ENCODE measurements around the gene MXD4.
A peak's percentile ranks its signal among the peaks of the same experiment; 100 is the strongest.
"Not testable (repeated sequence)": the region's sequence is repeated elsewhere in the genome, so short reads cannot be mapped to it uniquely, and the experiment has no call there.

The MXD4 gene

DNA sequence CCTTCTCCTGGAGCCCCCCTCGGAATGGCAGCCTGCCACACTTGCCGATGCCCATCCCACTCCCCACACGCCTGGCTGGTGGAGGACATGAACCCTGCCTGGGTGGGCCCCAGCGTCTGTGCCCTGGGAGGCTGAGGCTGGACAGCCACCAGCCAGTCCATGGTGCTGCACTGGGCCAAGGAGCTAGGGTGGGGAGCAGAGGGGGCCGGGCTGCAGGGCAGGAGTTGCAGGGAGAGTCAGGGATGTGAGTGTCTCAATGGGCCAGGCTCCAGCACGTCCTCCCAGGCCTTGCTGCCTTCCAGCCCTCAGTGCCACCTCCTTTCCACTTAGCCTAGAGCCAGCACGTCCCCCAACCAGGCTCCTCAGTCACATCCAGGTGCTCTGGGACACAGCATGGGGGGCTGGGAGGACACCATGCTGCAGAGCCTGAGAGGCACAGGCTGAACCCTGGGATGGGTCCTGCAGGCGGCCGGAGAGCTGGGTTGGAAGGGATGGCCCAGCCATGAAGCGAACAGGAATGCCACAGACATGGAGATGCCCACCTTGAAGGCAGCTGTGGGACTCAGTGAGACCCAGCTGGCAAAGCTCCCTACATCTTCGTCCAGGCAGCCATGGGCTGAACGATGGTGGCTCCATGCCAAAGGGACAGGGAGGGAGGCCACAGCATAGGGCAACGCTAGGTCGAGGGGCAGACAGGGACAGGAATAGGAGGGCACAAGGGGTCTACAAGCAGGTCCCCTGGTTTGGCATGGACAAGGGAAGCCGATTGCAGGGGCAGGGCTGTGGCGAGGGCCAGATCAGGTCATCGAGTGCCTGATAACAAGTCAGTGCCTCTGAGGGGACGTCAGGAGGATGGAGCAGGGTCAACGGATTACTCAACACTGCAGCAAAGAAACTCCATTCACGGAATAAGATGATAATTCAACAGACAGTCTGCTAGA lies 30.1 kb upstream of the MXD4 start:
- DNase-seq = no peak

DNA sequence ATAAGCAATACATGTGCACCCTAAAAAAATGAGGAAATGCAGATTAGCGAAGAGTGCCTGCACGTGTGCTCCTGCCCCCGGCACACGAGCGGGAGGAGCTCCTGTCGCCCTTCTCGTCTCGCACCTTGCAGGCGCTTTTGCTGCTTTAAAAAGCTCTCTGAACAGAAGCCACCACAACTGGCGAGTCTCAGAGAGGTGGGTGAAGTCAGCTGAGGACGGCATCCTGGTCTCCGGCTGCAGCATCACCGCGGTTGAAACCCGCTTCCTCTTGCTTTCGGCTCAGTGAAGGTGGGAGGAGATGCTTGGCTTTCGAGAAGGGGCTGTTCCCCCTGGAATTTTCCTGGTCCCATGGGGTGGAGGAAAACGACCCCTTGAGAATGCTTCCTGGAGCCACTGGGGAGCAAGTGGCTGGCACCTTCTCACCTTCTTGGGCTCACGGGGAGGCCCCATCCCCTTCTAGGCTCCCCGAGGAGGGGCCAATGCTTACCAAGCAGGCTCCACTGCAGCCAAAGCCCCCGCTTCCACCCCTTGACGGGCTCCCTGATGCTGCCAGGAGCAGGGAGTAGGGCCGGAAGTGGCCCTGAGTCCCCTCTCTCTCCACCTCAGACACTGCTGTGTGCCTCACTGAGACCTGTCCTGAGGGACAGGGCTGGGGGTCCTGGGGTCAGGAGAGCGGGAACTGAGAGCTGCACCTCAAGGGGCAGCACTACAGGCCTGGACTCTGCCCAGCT lies 29.2 kb upstream of the MXD4 start:
- peak; percentile 51 to 62 for DNase-seq

DNA sequence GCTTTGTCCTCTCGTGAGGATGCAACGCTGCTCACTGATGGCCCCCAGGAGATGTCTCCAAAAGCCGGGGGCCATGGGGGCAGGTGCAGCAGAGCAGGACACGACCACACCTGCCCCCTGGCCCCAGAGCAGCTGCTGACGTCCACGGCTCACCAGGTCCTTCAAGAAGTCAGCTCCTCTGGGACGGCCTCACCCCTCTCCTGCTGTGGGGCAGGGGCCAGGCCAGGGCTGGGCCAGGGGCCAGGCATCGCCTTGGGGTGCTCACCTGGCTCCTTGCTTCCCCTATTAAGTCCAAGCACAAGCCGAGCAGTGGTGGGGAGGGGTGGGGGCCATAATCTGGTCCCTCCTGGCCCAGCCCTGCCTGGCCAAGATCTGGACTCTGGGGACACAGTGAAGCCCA lies 28.6 kb upstream of the MXD4 start:
- DNase-seq = no peak

DNA sequence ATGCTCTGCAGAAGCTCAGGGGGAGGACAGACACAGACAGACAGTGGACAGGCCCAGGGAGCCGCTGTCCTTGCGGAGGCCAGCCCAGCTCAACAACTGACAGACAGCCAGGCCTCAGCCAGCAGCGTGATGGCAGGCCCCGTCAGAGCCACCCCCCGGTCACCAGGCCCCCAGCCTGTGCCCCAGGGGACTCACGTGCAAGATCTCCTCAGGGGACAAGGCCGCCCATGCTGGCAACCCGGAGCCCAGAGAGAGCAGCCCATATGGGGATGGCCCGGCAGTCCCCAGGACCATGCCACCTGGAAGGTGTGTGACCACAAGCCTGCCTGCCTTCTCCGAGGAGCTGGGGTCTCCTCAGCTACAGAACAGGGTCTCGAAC lies 28.0 kb upstream of the MXD4 start:
- no peak for DNase-seq

DNA sequence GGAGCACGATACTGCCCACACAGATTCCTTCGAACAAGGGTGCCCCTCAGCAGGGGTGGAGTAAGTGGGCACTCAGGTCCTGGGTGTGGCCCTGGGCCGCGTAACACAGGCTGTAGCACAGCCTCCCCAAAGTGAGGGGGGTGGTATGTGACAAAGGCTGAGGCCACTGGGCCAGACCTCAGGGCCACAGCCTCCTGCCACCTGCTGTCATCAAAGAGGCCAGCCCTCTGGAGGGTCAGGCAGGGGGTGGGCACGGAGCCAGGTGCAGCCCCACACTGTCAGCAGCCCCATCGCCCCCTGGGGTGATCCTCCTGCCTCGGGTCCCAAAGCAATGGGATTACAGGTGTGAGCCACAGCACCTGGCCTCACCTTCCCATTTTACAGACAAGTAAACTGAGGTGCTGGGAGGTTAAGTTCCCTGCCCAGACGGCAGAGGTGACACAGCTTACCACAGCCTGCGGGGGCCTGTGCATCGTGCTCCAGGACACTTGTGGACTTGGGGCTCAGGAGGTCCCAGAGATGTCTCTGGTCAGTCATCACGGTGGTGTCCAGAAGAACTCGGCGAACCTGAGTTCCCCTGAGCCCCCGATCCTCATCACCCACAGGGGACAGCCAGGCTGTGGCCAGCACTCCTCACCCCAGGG lies 27.5 kb upstream of the MXD4 start:
- no peak for DNase-seq

DNA sequence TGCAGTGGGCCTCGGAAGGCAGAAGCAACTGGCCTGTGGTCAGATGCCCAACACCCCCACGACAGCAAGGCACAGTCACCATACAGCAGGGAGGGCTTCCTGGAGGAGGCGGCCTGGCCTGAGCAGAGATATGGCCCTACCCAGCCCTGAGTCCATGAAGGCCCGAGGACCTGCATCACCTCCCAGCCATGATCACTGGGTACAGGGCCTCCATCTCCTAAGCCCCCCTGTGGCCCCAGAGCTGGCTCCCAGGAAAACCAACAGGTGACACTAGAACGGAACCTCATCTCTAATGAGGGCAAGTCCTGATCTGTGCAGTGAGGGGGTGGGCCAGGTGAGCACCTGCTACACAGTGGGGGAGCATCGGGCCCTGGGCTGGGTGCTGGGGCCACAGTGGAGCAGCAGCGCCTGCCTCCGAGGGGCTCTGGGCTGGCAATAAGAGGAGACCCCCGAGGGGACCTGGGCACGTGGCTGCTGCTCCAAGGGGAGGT lies 26.2 kb upstream of the MXD4 start:
- DNase-seq = no peak

DNA sequence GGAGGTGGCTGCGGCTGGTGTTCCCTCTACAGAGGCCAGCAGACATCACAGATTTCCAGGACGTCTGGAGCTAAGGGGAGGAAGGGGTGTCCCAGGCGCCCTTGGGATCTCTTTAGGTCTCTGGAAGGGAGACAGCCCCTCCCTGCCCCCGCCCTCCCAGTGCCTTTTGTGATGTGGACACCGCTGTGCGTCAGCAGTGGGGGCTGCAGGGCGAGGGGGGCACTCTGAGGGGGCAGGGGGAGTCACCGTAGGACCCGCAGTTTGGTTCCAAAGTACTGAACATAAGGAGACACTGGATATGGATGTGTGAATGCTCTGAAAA lies 25.6 kb upstream of the MXD4 start:
- DNase-seq = no peak

DNA sequence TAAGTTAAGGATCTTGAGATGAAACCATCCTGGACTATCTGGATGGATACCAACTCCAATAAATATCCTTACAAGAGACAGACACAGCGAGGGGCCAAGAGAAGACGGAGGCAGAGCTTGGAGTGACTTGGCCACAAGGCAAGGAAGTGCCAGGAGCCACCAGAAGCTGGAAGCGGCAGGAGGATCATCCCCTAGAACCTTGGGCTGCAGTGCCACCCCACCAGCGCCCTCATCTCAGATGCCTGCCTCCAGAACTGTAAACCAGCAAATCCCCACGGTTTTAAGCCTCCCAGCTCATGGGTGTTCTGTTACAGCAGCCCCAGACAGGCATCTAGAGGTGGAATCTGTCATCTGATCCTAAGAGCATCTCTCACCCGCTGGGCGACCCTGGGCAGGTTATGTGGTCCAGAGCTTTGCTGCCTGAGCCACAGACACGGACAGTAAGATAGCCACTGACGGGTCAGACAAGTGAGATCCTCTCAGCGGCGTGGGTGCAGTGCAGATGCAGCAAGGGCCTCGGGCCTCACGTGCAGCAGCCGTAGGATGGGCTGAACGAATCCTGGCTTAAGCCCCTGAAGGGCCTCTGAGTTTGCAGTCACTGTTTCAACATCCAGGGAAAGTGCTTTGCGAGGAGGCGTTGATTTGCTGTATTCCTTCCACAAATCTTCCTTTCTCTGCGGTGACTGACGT lies 25.1 kb upstream of the MXD4 start:
- no peak for DNase-seq

DNA sequence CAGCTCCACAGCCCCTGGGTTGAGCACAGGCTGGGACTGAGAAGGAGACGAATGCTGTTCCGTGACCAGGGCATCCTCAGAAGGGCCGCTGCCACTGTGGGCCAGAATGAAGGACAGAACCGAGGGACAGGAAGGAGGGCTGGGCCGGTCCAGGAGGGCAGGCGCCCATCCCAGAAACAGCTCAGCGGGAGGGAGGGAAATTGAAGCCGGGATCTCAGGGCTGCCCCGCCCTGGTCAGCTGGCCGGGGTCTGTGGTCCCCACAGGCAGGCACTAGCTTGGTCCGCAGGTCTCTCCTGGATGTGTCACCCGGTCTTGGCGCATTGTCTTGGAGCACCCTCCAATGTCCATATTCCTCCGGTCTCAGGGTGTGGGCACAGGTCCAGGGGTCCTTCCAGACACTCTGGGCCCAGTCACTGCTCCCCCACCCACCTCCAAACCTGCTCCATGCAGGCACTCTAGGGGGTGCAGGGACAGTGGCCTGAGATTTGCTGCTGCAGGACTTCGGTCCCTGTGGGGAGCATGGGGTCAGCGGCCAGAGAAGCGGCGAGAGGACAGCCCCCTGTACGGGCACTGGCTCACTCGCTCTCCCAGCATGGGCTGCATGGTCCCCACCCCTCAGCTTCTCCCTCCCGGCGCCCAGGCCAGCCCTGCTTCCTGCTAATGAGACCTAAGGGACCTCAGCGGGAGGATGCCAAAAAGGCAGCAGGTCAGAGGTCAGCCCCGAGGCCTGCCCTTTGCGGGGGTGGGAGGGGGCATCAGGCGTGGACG lies 23.9 kb upstream of the MXD4 start:
- no peak for DNase-seq

DNA sequence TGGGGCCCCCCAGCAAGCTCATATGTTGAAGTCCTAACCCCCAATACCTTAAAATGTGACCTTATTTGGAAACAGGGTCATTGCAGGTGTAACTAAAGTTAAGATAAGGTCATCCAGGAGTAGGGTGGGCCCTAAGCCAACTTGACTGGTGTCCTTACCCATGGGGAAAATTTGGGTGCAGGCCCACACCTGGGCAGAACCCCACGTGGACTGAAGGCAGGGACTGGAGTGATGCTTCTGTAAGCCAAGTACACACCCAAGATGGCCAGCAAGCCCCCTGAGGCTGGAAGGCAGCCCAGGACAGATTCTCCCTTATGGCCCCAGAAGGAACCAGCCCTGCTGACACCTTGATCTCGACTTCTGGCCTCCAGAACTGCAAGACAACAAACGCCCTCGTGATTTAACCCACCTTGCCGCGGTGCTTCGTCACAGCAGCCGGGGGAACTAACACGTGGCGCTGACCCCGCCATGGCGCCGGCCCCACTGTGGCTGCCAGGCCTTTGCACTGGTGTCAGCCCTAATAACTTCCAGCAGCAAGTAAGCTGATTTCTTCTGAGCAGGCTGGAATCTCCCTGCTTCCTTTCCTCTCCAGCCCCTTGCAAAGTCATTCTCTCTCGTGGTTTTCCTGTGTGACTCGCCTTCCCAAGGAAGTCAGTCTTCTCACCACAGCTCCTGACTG lies 23.2 kb upstream of the MXD4 start:
- peak in 1 of 2 experiments; percentile 14 for DNase-seq

DNA sequence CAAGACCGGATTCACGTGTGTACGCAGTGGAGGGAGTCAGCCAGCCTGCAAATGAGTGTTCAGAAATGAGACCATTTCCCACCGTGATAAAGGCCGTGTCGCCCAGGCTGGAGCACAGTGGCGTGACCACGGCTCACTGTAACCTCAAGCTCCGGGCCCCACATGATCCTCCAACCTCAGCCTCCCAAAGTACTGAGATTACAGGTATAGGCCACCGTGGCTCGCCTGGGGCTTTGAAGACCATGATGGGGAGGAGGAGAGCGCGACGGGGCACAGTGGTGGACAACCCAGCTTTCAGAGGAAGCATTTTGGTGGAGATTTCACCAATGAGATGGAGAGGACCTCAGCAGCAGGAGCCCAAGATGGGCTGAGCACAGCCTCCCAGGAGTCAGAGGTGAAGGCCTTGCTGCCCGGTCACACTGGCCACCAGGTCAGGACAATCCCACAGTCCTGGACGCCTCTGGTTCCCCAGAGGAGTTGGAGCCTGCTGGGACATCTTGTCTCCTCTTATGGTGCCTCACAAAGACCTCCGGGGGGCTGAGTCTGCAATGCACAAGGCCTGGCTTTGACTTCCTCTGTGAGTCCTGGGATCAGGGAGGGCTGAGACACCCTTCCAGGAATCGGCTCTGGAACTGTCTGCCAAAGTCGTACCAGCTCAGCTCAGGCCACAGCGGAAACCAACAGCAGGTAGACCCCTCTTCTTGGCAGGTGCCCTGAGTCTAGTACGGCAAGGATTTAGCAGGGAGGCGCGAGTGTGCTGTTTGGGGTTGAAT lies 22.4 kb upstream of the MXD4 start:
- DNase-seq = no peak

DNA sequence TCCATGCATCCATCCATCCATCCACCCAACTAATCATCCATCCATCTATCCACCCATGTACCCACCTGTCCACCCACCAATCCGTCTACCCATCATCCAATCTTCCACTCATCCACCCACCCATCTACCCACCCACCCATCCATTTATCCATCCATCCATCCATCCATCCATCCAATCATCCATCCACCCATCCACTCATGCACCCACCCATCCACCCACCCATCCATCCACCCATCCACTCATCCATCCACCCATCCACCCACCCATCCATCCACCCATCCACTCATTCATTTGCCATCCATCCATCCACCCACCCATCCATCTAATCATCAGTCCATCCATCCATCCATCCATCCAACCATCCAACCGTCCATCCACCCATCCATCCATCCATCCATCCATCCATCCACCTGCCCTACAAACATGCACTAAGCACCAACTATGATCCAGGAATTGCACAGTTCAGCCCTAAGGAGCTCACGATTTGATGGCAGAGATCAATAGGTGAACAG lies 21.3 kb upstream of the MXD4 start:
- no peak for DNase-seq

DNA sequence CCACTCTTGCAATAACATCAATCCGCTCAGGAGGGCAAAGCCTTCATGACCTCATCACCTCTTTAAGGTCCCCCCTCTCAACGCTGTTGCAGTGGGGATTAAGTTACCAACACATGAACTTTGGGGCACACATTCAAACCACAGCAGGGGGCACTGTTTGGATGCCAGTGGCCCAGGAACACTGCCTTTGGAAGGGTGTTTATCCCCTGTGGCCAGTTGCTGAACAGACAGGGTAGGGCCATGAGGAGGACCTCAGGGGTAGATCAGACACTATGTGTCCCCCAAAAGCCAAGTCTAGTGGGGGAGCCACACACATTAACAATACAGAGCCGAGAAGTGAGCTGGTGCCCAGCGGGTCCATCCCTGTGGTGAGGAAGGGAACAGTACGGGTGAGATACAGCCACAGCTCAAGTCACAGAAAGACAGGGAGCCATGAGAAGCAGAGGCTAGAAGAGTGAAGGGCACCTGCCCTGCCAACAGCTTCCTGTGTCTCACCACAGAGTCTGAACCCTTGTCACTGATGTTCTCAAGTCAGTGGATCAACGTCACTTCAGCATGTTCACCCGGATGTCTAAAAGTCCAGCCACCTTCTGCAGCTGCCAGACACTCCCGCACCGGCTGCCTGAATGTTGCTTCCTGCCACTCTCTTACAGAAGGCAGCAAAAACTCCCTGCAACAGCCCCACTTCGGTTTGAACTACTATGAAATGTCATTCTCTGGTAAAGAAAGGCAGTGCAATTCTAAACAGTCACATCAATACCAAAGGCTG lies 19.9 kb upstream of the MXD4 start:
- DNase-seq = peak; percentile 77 to 86

DNA sequence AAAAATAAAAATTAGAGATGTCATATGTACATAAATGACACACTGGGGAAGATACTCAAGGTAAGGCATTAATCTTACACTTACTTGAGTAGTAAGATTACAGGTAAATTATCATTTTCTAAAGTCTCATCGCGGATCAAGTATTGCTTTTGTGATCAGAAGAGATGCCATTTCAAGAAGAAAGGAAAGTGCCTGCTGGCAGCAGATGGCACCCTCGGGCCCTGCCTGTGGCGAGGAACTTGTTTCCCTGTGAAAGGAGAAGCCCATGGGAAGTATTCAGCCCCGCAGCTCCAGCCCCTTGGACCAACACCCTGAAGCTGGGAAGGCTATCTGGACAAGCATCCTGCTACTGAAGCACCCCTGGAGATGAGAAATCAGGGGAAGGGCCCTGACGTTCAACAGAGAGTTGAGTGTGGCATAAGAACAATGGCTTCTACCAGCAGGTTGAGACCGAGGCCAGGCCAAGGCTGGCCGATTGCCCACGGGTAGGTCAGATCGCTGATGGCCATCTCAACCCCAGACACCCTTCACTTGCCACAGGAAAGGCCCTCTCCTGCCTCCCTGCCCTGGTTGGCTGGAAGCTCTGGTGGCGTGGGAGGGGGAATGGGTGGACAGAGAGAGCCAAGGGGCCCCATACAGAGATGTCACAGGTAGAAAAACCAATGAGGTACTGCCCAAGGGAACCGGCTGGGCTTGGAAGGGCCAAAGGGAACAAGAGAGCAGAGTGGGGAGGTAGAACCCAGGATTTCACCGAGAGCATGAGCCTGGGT lies 18.8 kb upstream of the MXD4 start:
- DNase-seq = no peak

DNA sequence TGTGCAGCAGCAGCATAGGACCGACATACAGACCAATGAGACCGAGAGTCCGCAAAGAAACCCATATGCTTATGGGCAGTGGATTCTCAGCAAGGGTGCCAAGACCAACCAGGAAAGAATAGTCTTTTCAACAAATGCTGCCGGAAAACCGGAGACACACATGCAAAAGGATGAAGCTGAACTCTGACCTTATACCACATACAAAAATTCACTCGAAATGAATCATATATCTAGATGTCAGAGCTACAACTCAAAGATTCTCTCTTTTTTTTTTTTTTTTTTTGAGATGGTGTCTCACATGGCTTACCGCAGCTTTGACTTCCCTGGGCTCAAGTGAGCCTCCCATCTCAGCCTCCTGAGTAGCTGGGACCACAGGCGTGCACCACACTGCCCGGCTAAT lies 16.0 kb upstream of the MXD4 start:
- DNase-seq = no peak

DNA sequence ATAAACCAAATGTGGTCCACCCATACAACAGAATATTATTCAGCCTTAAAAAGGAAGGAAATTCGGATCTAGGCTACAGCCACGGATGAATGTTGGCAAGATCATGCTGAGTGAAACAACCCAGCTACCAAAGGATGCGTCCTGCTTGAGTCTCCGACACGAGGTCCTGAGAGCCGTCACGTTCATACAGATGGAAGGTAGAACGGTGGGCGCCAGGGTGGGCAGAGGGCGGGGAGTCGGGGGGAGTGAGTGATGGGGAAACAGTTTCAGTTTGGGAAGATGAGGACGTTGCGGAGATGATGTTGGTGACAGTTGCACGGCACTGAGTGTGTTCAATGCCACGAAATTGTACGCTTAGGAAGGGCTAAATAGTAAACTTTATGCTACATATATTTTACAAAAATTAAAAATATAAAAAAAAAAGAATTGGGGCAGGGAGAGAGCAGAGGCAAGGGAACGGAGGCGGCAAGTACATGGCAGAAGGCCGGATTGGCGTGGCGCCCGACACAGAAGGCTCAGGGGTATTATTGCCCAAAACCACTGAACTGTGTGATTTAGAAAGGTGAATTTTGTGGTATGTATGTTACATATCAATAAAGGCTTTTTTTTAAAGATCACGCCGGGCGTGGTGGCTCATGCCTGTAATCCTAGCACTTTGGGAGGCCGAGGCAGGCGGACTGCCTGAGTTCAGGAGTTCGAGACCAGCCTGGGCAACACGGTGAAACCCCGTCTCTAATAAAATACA lies 14.8 kb upstream of the MXD4 start:
- DNase-seq = no peak

DNA sequence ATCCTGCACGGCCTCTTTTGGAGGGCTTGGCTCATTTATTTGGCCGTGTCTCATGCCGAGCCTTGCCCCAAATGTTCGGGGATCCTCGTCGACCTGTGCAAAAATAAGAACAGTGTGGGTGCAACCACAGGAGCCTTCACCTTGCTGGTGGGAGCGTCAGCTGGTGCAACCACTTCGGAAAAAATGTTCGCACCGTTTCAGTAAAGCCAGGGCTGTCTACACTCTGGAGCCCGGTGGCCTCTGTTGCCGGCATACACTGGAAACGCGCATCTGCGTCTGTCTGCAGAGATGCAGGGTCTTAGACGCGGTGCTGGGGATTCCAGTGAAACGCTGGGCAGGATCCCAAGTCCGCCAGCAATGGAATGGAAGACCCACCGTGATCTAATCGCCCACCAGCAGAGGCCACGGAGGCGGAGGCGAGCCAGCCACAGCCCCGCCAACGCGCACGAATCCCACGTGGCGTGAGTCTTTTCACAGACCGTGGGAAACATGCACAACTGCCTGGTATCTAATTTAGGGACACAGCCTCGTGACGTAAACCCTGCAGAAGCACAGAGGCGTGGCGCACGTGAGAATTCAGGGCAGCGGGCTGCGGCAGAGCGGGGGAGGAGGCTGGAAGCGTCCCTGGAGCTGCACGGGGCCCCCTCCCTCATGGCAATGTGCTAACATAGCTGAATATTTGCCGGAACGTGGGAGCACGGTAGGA lies 13.8 kb upstream of the MXD4 start:
- DNase-seq = no peak

DNA sequence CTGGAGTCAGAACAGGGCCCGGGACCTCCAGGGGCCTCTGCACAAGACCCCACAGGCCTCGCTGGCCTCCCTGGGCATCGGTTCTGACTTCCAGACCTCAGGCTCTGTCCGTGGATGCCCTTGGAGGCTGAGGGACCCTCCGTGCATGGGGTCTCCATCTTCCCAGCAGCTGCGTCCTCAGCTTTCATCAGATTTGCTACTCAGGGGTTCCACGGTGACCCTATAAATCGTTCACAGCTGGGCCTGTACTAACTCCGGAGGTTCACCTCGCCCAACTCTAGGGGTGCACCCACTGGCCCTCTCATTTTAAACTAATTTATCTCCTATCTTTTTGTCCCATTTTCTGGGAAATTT lies 13.1 kb upstream of the MXD4 start:
- not testable (repeated sequence) for DNase-seq
